ENCODE measurements around the gene DPF3. TPM values are rescaled to one million over a fixed set of nuclear protein-coding genes. Genes with fewer than 3 reads are reported as not detected.

The DPF3 gene
- total and polyA plus RNA-seq, 9 of the 15 experiments (the other 6 are each of a cell fraction or from before 2014, with no cell fraction given): 0.21 to 4.9 (median 1.2) TPM

- TF ChIP-seq ZNF146 (CRISPR knock-in tag; IDR thresholded peaks at IDR 0.05; ENCODE audit: unreplicated experiment) (no peak), RFX5 (IDR thresholded peaks at IDR 0.05; ENCODE audit: low read depth, low read length) (no peak), FOXP1 (CRISPR knock-in tag; IDR thresholded peaks at IDR 0.05) (no peak), FOXJ2 (tag; IDR thresholded peaks at IDR 0.05) (no peak), RCOR1 (IDR thresholded peaks at IDR 0.05; ENCODE audit: borderline replicate concordance in 1 of 2, low read depth in 2 of 2, low read length in 2 of 2) (no peak), POLR2B (IDR thresholded peaks at IDR 0.05; ENCODE audit: low read depth, partially characterized antibody) (no peak), SAP30 (IDR thresholded peaks at IDR 0.05; ENCODE audit: borderline replicate concordance, insufficient read depth, low read depth, low read length, poor library complexity, severe bottlenecking) (no peak), SRSF9 (IDR thresholded peaks at IDR 0.05; ENCODE audit: borderline replicate concordance, low read depth, low read length) (no peak)
- TF ChIP-seq, protein P1, sequence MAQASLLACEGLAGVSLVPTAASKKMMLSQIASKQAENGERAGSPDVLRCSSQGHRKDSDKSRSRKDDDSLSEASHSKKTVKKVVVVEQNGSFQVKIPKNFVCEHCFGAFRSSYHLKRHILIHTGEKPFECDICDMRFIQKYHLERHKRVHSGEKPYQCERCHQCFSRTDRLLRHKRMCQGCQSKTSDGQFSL (CRISPR knock-in tag; IDR thresholded peaks at IDR 0.05): no peak
- TF ChIP-seq, protein P1 (tag; IDR thresholded peaks at IDR 0.05): no peak
Observed at GRCh38 chr14:72651081-72651480, 242.8 kb downstream of the DPF3 start (continued).

DNA sequence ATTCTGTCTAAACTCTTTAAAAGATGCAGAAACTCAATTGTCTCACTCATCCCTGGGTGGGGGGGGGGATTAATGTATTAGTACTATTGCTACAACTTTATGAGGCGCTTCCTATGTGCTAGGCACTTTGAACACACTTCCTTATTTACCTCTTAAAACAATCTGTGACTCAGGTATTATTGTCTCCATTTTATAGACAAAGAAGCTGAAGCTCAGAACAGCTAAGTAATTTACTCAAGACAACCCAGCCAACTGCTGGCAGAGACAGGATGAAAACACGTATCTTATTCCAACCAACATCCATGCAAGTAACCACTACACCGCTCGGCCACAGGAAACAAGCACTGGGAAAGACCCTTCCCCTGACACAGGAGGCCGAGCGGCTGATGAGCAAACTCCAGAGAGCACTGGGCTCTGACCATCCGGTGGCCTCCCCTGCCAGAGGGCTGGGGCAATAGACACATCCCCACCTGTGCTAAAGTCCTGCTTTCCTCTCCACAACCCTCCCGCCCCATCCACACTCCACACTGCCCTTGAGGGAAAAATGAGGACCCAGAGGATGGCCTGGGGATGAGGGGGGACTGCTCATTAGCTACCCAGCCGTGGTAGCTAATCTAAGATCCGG lies 244.2 kb downstream of the DPF3 start:
- FAIRE-seq: no peak
- ChIA-PET CTCF (ENCODE audit: low intra/inter-chr PET ratio) (no interaction called here), POLR2A (no interaction called here)

More for the DNA sequence above, 244.2 kb downstream of the DPF3 start:
- intact Hi-C loops (cut with micrococcal nuclease): no loop called here
- no peaks in the 10 kb centered on the region for H3K36me3 ChIP-seq (ENCODE audit: control insufficient read depth, insufficient read depth, low read length)
- H3K9me1 ChIP-seq (ENCODE audit: control insufficient read depth, insufficient read depth, low read length): no peaks in the 10 kb centered on the region
- no peak overlapping the region for H3K9ac ChIP-seq (ENCODE audit: insufficient read depth in 1 of 2, low read depth in 2 of 2, low read length in 2 of 2)
- TF ChIP-seq PTBP1 (IDR thresholded peaks at IDR 0.05; ENCODE audit: low read depth, low read length) (no peak), NUFIP1 (IDR thresholded peaks at IDR 0.05; ENCODE audit: partially characterized antibody) (no peak), TAL1 (IDR thresholded peaks at IDR 0.05) (no peak), SP2 (IDR thresholded peaks at IDR 0.05; ENCODE audit: extremely low read depth, low read depth, low read length, poor library complexity, severe bottlenecking) (no peak)
- H3K79me2 ChIP-seq (ENCODE audit: control insufficient read depth, insufficient read depth, low read length): no peaks in the 10 kb centered on the region
- H3K27me3 ChIP-seq (ENCODE audit: control insufficient read depth in 2 of 2, insufficient read depth in 2 of 2, low read length in 2 of 2): peaks cover 0 to 38% of the 10 kb centered on the region in 2 experiments; a peak in 3 of 5 replicates
- no peak for ATAC-seq
- H2AFZ ChIP-seq (ENCODE audit: low read depth, low read length): no peak overlapping the region
- no peaks in the 10 kb centered on the region for H4K20me1 ChIP-seq (replicated peaks; ENCODE audit: control insufficient read depth, insufficient read depth, low read length)
- no peak overlapping the region for H3K27ac ChIP-seq (ENCODE audit: extremely low read depth, low read depth, low read length)
- no peaks in the 10 kb centered on the region for H3K9me3 ChIP-seq (replicated peaks; ENCODE audit: control insufficient read depth, insufficient read depth, low read depth, low read length)
- H3K4me1 ChIP-seq (replicated peaks in 1 of 2; ENCODE audit: control insufficient read depth in 2 of 2, insufficient read depth in 2 of 2, low read length in 2 of 2): no peaks in the 10 kb centered on the region
- no peak overlapping the region for H3K4me2 ChIP-seq (ENCODE audit: insufficient read depth, low read length)
- WGBS (ENCODE audit: insufficient coverage, low coverage, missing lambda C conversion rate): 6% methylated on average over 9 of the region's 10 CpGs
- in situ Hi-C loops (cut with MboI): no loop called here
- no TSS peak for BruUV-seq (replicated peaks)
- H3K4me3 ChIP-seq: no peak overlapping the region
- no peak for DNase-seq (ENCODE audit: extremely low read depth in 1 of 4, low spot score in 3 of 4)

Data from K562 (cell line).